Left ventricle myocardium inferior (tissue), 1 donor: ENCODE measurements around the gene PDRG1. TPM values are rescaled to one million over a fixed set of nuclear protein-coding genes. Genes with fewer than 3 reads are reported as not detected.

Source experiments
- DNase-seq: peaks from one replicate; pipeline ENCODE4 v3.0.0-alpha.2; 2020
- H3K27ac ChIP-seq: fragments of 200-600 bp; replicated peaks from 2 replicates; pipeline ENCODE4 v1.8.0; 2021
- H3K27me3 ChIP-seq: fragments of 200-600 bp; 2 replicates; pipeline ENCODE4 v1.8.0; 2021; ENCODE audit warnings: low read depth
- H3K36me3 ChIP-seq: fragments of 200-600 bp; 2 replicates; pipeline ENCODE4 v1.8.0; 2021
- H3K4me1 ChIP-seq: fragments of 200-600 bp; 2 replicates; pipeline ENCODE4 v1.8.0; 2021
- H3K4me3 ChIP-seq: fragments of 200-600 bp; 2 replicates; pipeline ENCODE4 v1.8.0; 2021; ENCODE audit warnings: mild to moderate bottlenecking, moderate library complexity
- H3K9me3 ChIP-seq: fragments of 200-600 bp; replicated peaks from 2 replicates; pipeline ENCODE4 v1.8.0; 2021
- CTCF ChIP-seq: fragments of 200-600 bp; IDR thresholded peaks from 2 replicates; pipeline ENCODE4 v1.8.0; 2021; ENCODE audit warnings: antibody characterized with exemption, mild to moderate bottlenecking, borderline replicate concordance
- intact Hi-C: fragments of 100-400 bp; cut with micrococcal nuclease; formaldehyde crosslinking; loops from one replicate; pipeline ENCODE4 v1.11.0; 2022
- total RNA-seq: library from RNA; stranded (reverse); fragmentation: NEBNext Ultra II Directional; extraction: Animal tissue kit (Norgen Biotek cat#: 25700); gene quantifications from one replicate; pipeline ENCODE4 v1.2.1, GENCODE V29; 2021
- donor health status: DM: no; HTN: yes; CAD: no; lungs with severe emphysema.

The PDRG1 gene
- total RNA-seq, 1 donor from 2014 or later: 10.4 TPM

- Histone ChIP-seq H3K27ac (no peak overlapping the region), H3K4me3 (no peak overlapping the region), H3K27me3 (peaks cover 34% of the 10 kb centered on the region), H3K4me1 (peaks cover 5% of the 10 kb centered on the region), H3K9me3 (no peaks in the 10 kb centered on the region), H3K36me3 (no peaks in the 10 kb centered on the region)
- TF ChIP-seq CTCF: no peak
- intact Hi-C loops: no loop called here
- no peak for DNase-seq
These were observed 38.9 kb upstream of the PDRG1 start for GRCh38 chr20:31990641-31991338.

- H3K27ac ChIP-seq: no peak overlapping the region
- intact Hi-C loops: no loop called here
- H3K36me3 ChIP-seq: no peaks in the 10 kb centered on the region
- H3K4me3 ChIP-seq: no peak overlapping the region
- H3K9me3 ChIP-seq: no peaks in the 10 kb centered on the region
- H3K4me1 ChIP-seq: no peaks in the 10 kb centered on the region
- no peak for DNase-seq
- peaks cover 17% of the 10 kb centered on the region for H3K27me3 ChIP-seq
- TF ChIP-seq CTCF: no peak
These were observed 37.3 kb upstream of the PDRG1 start for GRCh38 chr20:31989030-31989645.

GRCh38 chr20:31988430-31989015 is 36.7 kb upstream of the PDRG1 start:
- no peak for TF ChIP-seq CTCF

GRCh38 chr20:31987744-31988143 is 35.9 kb upstream of the PDRG1 start:
- Histone ChIP-seq H3K9me3 (no peaks in the 10 kb centered on the region), H3K4me3 (no peak overlapping the region), H3K27ac (no peak overlapping the region), H3K36me3 (no peaks in the 10 kb centered on the region), H3K4me1 (no peaks in the 10 kb centered on the region), H3K27me3 (peaks cover 6% of the 10 kb centered on the region)
- intact Hi-C loops: no loop called here
- DNase-seq: no peak
- TF ChIP-seq CTCF: no peak

More at GRCh38 chr20:31988430-31989015, 36.7 kb upstream of the PDRG1 start:
- Histone ChIP-seq H3K4me1 (no peaks in the 10 kb centered on the region), H3K9me3 (no peaks in the 10 kb centered on the region), H3K27me3 (peaks cover 11% of the 10 kb centered on the region), H3K36me3 (no peaks in the 10 kb centered on the region), H3K4me3 (no peak overlapping the region), H3K27ac (no peak overlapping the region)
- no peak for DNase-seq
- intact Hi-C loops: no loop called here

GRCh38 chr20:31984981-31985471 is 33.2 kb upstream of the PDRG1 start:
- intact Hi-C loops: no loop called here
- Histone ChIP-seq H3K27ac (no peak overlapping the region), H3K27me3 (peaks cover 17% of the 10 kb centered on the region)

More at GRCh38 chr20:31984981-31985471, 33.2 kb upstream of the PDRG1 start:
- Histone ChIP-seq H3K4me3 (no peak overlapping the region), H3K4me1 (no peaks in the 10 kb centered on the region), H3K36me3 (no peaks in the 10 kb centered on the region), H3K9me3 (no peaks in the 10 kb centered on the region)
- TF ChIP-seq CTCF: no peak
- no peak for DNase-seq
